Suprapubic skin (tissue), 4 donors: ENCODE measurements around the gene KCTD10. TPM values are rescaled to one million over a fixed set of nuclear protein-coding genes. Genes with fewer than 3 reads are reported as not detected.

ENCODE experiments used
- DNase-seq, 2 donors: peaks; one replicate each; pipeline ENCODE4 v3.0.0-alpha.2; 2019; ENCODE audit warnings: low spot score in 2 of 2
- H3K27ac ChIP-seq: fragments of 200-600 bp; sonication (generic); one replicate; pipeline ENCODE4 v1.5.1; 2019
- H3K27me3 ChIP-seq: fragments of 200-600 bp; sonication (generic); one replicate; pipeline ENCODE4 v1.5.1; 2019
- H3K36me3 ChIP-seq: fragments of 200-600 bp; sonication (generic); one replicate; pipeline ENCODE4 v1.5.1; 2019
- H3K4me1 ChIP-seq: fragments of 200-600 bp; sonication (generic); one replicate; pipeline ENCODE4 v1.5.1; 2019
- H3K4me3 ChIP-seq: fragments of 200-600 bp; sonication (generic); one replicate; pipeline ENCODE4 v1.5.1; 2019; ENCODE audit warnings: mild to moderate bottlenecking
- H3K9me3 ChIP-seq: fragments of 200-600 bp; sonication (generic); one replicate; pipeline ENCODE4 v1.5.1; 2019
- CTCF ChIP-seq, 2 donors: fragments of 200-600 bp in 1 of 2; fragments of 450-650 bp in 1 of 2; sonication (generic) in 1 of 2; IDR thresholded peaks; one replicate each; pipeline ENCODE4 v1.5.1; 2016 to 2019; ENCODE audit warnings: antibody characterized with exemption in 2 of 2, mild to moderate bottlenecking in 1 of 2, moderate library complexity in 1 of 2
- EP300 ChIP-seq: sonication (generic); formaldehyde crosslinking; IDR thresholded peaks from one replicate; pipeline ENCODE4 v1.6.1; 2017; ENCODE audit warnings: antibody characterized with exemption
- POLR2A ChIP-seq, 2 donors: fragments of 450-650 bp; IDR thresholded peaks; one replicate each; pipeline ENCODE4 v1.6.1; 2017; ENCODE audit warnings: antibody characterized with exemption in 2 of 2, mild to moderate bottlenecking in 2 of 2, moderate library complexity in 2 of 2
- POLR2AphosphoS5 ChIP-seq, 3 donors: sonication (generic); formaldehyde crosslinking; IDR thresholded peaks; one replicate each; pipeline ENCODE4 v1.6.1; 2017; ENCODE audit warnings: antibody characterized with exemption in 3 of 3
- WGBS: methylation state at CpG from one replicate; pipeline ENCODE4 v1.1.5; 2018; 5-methylcytosine and 5-hydroxymethylcytosine counted together
- total RNA-seq, 4 donors: library from RNA; depleted of rRNA; stranded (reverse); fragments of >200 nt; gene quantifications; one replicate each; pipeline ENCODE4 v1.1.0, GENCODE V29; 2016

KCTD10 gene
- total RNA-seq, 4 donors from 2014 or later: 34.7 to 56.3 (median 41.7) TPM

GRCh38 chr12:109521831-109522230, 44.7 kb upstream of the KCTD10 start:
- 76% methylated on average over 8 of the region's 10 CpGs for WGBS
- no peak overlapping the region for H3K27ac ChIP-seq
- no peak overlapping the region for H3K4me3 ChIP-seq
- H3K9me3 ChIP-seq: no peaks in the 10 kb centered on the region
- DNase-seq: no peak
- TF ChIP-seq EP300 (no peak), POLR2AphosphoS5 (IDR thresholded peaks at IDR 0.05) (no peak), CTCF (IDR thresholded peaks at IDR 0.05) (no peak), POLR2A (IDR thresholded peaks at IDR 0.05) (no peak)
- H3K36me3 ChIP-seq: peaks cover 96% of the 10 kb centered on the region
- peaks cover 3% of the 10 kb centered on the region for H3K4me1 ChIP-seq
- H3K27me3 ChIP-seq: no peaks in the 10 kb centered on the region

GRCh38 chr12:109519787-109520186, 42.7 kb upstream of the KCTD10 start:
- H3K4me3 ChIP-seq: no peak overlapping the region
- peak in 1 of 2 donors; percentile 16 for DNase-seq
- no peaks in the 10 kb centered on the region for H3K9me3 ChIP-seq
- H3K36me3 ChIP-seq: peaks cover 96% of the 10 kb centered on the region
- peak overlapping the region; percentile 3 for H3K27ac ChIP-seq
- peaks cover 3% of the 10 kb centered on the region for H3K4me1 ChIP-seq
- 91% methylated on average over 6 of the region's 6 CpGs for WGBS
- H3K27me3 ChIP-seq: no peaks in the 10 kb centered on the region
- TF ChIP-seq POLR2AphosphoS5 (IDR thresholded peaks at IDR 0.05): no peak

- Histone ChIP-seq H3K36me3 (peaks cover 96% of the 10 kb centered on the region), H3K4me1 (peaks cover 3% of the 10 kb centered on the region), H3K27me3 (no peaks in the 10 kb centered on the region), H3K27ac (peak overlapping the region; percentile 3), H3K9me3 (no peaks in the 10 kb centered on the region), H3K4me3 (no peak overlapping the region)
- TF ChIP-seq POLR2AphosphoS5 (IDR thresholded peaks at IDR 0.05): no peak
- peak; percentile 61 to 72 for TF ChIP-seq CTCF (IDR thresholded peaks at IDR 0.05)
- TF ChIP-seq EP300: no peak
- no peak for TF ChIP-seq POLR2A (IDR thresholded peaks at IDR 0.05)
- 61% methylated on average over 11 of the region's 11 CpGs for WGBS
- peak in 1 of 2 donors; percentile 59 for DNase-seq
Measured at GRCh38 chr12:109518820-109519665, 41.9 kb upstream of the KCTD10 start.

GRCh38 chr12:109517619-109518018, 40.5 kb upstream of the KCTD10 start:
- peak in 1 of 2 donors; percentile 11 for DNase-seq
- Histone ChIP-seq H3K27me3 (no peaks in the 10 kb centered on the region), H3K27ac (no peak overlapping the region), H3K4me3 (no peak overlapping the region), H3K9me3 (no peaks in the 10 kb centered on the region), H3K36me3 (peaks cover 95% of the 10 kb centered on the region), H3K4me1 (peaks cover 3% of the 10 kb centered on the region)
- WGBS: 83% methylated on average over 6 of the region's 6 CpGs
- TF ChIP-seq CTCF (IDR thresholded peaks at IDR 0.05) (no peak), POLR2AphosphoS5 (IDR thresholded peaks at IDR 0.05) (no peak), EP300 (no peak), POLR2A (IDR thresholded peaks at IDR 0.05) (no peak)

GRCh38 chr12:109513977-109514376, 36.9 kb upstream of the KCTD10 start:
- TF ChIP-seq EP300 (no peak), POLR2AphosphoS5 (IDR thresholded peaks at IDR 0.05) (no peak), POLR2A (IDR thresholded peaks at IDR 0.05) (no peak), CTCF (IDR thresholded peaks at IDR 0.05) (no peak)
- no peak overlapping the region for H3K4me3 ChIP-seq
- no peak for DNase-seq
- peaks cover 95% of the 10 kb centered on the region for H3K36me3 ChIP-seq
- 92% methylated on average over 4 of the region's 4 CpGs for WGBS
- no peaks in the 10 kb centered on the region for H3K27me3 ChIP-seq
- no peaks in the 10 kb centered on the region for H3K9me3 ChIP-seq
- H3K4me1 ChIP-seq: peaks cover 3% of the 10 kb centered on the region
- no peak overlapping the region for H3K27ac ChIP-seq
